ENCODE data around the gene C20orf202.

DNA sequence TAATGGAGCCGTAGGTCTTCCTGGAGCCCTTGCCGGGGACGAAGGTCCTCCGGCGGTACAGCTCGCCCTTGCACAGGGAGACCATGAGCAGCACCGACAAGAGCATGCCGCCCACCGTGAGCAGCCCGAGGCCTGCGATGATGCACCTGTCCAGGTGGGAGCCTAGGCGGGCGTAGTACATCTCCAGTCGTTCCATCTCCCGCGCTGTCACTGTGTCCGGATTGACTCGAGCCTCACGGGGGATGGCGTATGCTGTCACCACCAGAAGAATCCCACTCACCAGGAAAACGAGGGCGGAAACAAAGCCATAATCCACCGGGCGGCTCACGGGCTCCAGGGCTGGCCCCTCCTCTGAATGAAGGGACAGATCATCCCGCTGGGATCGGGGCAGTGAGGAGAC is 22.3 kb upstream of the C20orf202 start:
- TF ChIP-seq, protein P1, sequence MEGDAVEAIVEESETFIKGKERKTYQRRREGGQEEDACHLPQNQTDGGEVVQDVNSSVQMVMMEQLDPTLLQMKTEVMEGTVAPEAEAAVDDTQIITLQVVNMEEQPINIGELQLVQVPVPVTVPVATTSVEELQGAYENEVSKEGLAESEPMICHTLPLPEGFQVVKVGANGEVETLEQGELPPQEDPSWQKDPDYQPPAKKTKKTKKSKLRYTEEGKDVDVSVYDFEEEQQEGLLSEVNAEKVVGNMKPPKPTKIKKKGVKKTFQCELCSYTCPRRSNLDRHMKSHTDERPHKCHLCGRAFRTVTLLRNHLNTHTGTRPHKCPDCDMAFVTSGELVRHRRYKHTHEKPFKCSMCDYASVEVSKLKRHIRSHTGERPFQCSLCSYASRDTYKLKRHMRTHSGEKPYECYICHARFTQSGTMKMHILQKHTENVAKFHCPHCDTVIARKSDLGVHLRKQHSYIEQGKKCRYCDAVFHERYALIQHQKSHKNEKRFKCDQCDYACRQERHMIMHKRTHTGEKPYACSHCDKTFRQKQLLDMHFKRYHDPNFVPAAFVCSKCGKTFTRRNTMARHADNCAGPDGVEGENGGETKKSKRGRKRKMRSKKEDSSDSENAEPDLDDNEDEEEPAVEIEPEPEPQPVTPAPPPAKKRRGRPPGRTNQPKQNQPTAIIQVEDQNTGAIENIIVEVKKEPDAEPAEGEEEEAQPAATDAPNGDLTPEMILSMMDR (IDR thresholded peaks at IDR 0.05), result no peak
- TF ChIP-seq, protein P2, sequence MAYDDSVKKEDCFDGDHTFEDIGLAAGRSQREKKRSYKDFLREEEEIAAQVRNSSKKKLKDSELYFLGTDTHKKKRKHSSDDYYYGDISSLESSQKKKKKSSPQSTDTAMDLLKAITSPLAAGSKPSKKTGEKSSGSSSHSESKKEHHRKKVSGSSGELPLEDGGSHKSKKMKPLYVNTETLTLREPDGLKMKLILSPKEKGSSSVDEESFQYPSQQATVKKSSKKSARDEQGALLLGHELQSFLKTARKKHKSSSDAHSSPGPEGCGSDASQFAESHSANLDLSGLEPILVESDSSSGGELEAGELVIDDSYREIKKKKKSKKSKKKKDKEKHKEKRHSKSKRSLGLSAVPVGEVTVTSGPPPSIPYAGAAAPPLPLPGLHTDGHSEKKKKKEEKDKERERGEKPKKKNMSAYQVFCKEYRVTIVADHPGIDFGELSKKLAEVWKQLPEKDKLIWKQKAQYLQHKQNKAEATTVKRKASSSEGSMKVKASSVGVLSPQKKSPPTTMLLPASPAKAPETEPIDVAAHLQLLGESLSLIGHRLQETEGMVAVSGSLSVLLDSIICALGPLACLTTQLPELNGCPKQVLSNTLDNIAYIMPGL (CRISPR knock-in tag; IDR thresholded peaks at IDR 0.05), result no peak
- TF ChIP-seq, protein P3, sequence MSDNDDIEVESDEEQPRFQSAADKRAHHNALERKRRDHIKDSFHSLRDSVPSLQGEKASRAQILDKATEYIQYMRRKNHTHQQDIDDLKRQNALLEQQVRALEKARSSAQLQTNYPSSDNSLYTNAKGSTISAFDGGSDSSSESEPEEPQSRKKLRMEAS (CRISPR knock-in tag; IDR thresholded peaks at IDR 0.05), result no peak
- no peak for TF ChIP-seq TEAD1 (CRISPR knock-in tag; IDR thresholded peaks at IDR 0.05)
- TF ChIP-seq CREB1 (CRISPR knock-in tag; IDR thresholded peaks at IDR 0.05), result no peak
- TF ChIP-seq, protein P4, sequence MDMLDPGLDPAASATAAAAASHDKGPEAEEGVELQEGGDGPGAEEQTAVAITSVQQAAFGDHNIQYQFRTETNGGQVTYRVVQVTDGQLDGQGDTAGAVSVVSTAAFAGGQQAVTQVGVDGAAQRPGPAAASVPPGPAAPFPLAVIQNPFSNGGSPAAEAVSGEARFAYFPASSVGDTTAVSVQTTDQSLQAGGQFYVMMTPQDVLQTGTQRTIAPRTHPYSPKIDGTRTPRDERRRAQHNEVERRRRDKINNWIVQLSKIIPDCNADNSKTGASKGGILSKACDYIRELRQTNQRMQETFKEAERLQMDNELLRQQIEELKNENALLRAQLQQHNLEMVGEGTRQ (CRISPR knock-in tag; IDR thresholded peaks at IDR 0.05), result no peak

Measured in WTC11 (cell line).